TTC549 (cell line): ENCODE measurements around the gene ASB10.

ENCODE experiments used
- FAIRE-seq: peaks from 2 replicates; lab custom pipeline; 2012; peaks lifted over from hg19 to GRCh38; lab: Jason Lieb, UNC

Gene ASB10

DNA sequence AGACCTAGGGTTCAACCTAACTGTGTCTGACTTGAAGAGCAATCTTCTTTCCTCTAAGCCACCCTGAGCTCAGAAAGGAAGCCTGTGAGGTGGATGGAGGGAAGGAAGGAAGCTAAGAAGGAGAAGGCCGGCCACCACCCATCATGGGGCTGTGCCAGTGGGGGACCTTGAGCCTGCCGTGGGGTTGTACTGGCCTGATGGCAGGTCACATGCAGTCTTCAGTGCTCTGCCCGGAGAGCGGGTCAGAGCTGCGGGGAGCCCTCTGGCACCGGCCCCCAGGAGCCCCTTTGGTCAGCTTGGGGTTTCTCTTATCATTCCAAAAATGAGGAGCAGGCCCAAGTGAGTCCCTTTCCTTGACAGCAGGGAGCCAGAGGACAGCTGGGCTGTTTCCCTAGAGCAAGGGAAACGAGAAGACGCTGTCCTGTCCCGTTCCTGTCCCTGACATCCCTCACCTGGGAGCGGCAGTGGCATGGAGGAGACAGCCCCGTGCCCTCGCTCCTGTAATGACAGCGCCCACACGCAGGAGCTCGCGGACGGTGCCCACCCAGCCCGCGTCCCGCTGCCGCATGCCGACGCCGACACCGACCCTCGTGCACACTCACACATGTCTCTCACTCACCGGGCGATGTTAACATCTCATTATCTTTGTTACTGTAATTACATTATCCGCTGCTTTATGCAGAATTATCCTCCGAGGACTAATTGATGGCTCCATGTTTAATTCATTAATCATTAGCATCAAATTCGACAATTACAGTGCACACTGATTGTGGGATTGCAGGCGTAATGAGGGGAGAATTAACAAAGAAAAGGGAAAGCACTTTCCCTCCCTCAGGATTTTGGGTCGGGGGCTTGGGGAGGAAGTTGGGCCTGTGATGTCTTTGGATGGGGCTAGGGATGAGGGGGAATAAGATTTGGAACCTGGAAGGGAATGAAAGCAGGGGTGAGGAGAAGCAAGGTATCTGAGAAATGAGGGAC lies 50.9 kb downstream of the ASB10 start:
- no peak for FAIRE-seq

DNA sequence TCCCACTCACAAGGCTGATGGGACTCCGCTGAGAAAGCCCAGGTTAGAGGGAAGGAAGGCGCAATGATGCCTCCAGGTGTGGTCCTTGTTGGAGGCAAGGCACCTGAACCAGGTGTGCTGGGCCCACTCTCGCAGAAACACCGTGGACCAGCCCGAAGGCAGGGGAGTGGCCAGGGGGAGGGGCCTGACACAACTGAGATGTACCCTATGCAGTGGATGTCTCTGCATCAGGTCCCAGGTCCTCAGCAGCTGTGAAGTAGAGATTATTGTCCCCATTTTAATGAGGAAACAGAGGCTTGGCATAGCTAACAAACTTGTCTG lies 51.6 kb downstream of the ASB10 start:
- no peak for FAIRE-seq

DNA sequence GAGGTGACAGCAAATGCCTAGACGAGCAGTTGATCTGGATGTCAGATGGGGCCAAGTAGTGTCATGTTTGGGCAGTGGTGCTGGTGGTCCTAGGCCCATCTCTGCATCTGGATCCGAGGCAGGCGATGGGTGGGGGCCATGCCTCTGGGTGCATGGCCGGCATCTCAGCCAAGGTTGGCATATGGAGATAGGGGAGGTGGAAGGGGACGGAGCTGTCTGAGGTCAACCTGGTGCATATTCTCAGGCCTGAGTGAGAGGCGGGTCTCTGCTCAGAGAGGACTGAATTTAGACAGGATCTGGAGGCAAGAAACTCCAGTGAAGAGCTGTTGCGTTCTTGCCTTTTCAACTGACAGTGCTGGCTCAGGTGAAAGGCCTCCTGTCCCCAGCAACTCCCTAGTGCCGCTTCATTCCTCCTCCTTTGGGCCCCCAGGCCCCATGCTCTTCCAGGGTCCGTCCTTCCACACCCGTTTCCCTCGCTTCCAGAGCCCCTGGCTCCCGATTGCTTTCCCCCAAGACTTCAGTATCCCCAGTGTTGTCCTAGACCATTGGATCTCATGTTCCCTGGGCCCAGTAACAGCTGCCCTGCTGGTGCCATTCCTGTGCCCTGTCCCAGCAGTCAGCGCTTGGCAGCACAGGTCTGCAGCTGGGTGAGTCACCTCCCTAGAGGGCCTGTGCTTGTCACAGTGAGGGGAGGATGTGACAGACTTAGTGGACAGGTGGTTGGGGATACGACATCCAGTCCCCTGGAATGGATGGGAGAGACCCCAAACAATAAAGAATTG lies 52.1 kb downstream of the ASB10 start:
- FAIRE-seq = no peak

GRCh38 chr7:151133986-151134742 lies 52.9 kb downstream of the ASB10 start:
- FAIRE-seq = no peak

- FAIRE-seq = no peak
These were observed 53.6 kb downstream of the ASB10 start for GRCh38 chr7:151133266-151133985.

DNA sequence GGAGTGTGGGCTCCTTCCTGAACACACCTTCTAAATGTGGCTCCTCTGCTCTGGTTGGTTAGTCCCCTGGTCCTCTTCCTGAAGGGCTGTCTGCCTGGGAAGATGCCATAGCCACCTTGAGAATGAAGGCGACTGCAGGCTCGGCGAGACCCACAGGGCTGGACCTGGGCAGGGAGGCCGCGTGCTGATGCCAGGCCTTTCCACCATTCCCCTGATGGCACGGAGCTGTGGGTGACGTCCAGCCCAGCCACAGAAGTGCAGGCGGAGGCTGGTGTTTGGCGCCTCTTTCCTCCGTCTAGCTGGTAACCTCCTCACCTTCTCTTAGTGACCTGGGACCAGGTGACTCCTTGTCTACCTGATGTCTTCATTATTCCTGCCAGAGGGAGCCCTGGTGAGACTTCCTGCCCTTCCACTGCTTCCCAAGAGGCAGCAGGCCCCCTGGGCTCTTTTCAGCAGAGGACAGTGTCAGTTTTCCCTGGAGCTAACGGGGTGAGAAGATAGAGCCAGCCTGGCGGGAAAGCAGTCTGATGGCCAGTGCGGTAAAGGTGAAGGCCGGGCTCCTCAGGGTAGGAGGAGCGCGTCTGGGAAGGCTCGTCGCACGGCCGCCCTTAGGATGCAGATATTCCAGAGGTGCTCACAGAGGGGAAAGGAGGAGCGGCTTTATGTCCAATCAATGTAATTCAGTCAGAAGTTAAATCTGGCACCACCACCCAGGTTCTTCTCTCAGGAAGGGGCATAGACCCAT lies 54.4 kb downstream of the ASB10 start:
- FAIRE-seq = no peak

GRCh38 chr7:151131592-151132293 lies 55.3 kb downstream of the ASB10 start:
- FAIRE-seq = no peak

- no peak for FAIRE-seq
These were observed 55.8 kb downstream of the ASB10 start for GRCh38 chr7:151131224-151131591.

DNA sequence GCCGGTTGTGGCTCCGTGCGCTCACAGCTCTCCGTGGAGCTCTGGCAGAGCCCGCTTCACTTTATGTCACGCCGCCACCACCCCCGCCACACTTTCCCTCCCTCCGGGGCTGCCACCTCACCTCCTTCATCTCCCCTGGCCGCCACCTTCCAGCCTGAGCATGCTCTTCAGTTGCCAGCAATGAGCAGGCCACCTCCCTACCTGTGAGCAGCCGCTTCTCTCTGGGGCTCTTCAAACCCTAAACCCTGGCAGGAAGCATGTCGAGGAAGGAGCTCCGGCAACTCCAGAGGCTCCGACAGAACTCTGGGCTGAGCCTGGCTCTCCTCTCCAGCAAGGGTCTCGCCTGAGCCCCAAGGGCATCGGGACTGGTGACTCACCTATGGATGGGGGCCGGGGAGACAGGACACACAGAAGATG lies 56.3 kb downstream of the ASB10 start:
- FAIRE-seq = no peak

DNA sequence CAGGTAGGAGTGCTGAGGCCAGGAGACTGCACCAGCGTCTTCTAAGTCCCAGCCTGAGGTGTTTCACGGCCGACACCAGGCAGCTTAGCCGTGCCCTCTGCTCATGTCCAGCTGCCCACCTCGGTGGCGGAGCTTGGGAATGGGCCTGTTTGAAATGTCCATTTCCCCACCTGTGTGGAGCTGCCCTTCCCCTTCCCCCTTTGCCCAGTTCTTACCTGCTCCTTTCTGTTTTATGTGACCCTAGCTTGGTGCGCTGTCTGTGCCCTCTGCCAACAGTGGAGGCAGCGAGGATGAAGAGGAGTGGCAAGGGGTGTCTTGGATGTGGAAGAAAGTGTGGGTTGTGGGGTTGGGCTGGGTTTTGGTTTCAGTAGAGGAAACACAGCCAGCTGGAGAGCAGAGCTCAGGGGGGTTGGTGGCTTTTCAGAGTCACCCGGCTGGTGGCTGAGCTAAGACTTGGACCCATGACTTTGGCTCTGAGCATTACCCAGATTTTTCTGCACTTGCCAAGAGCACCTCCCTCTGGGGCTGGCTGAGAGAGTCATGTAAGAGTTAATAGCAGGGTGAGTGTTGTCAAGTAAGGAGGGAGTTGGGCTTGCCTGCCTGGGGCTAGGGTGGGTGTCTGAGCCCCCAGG lies 57.0 kb downstream of the ASB10 start:
- no peak for FAIRE-seq

DNA sequence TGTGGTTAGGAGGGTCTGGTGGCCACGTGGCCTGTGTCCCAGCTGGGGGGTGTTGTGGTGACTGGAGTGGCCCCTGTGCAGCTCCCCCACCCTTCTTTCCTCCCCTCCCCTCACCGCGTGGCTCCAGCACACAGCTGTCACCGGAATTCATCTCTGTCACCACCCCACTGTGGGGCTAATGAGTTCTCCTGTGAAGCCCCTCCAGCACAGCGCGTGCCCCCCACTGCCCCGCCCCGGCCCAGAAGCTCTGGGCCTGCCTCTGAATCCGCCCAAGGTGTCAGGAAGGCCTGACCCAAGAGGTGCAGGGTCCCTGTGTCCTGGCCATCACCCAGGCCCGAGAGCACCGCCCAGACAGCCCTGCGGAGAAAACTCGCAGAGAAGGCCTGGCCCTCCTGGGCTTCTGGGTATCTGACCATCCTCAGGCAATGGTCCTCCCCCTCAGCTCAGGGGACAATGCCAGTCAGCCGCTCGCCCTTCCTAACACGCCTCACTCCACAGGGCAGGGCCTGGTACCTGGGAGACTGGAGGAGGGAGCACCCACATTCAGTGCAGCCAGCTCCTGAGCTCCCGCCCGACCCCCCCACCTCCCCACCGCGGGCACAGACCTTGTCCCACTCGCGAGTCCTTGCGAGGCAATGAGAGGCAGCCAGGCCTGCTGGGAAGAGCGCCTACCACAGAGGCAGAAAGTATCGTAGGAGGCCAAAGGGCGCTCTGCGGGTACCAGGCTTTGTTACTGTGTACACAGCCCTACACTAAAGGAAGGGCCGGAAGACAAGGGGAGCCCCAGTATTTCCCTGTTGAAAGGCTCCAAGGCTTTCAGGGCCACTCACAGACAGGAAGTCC lies 57.7 kb downstream of the ASB10 start:
- no peak for FAIRE-seq

DNA sequence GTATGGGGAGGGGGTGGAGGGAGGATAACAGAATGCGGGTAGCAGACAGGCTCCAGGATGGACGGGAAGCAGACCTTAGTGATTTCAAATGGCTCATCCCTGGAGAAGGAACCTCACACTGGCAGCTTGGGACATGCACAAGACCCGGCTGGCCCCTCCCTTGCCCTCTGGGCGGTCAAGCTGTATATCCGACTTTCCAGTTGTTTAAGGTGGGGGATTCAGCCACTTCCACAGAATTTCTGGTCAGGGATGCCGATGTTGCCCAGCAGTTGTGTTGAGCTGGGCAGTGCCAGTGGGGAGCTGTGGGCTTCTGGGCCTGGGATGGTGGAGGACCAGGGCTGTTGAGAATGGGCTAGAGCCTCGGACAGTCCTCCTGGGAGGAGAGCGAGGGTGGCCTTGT lies 58.3 kb downstream of the ASB10 start:
- no peak for FAIRE-seq

GRCh38 chr7:151128144-151128543 lies 58.9 kb downstream of the ASB10 start:
- FAIRE-seq = no peak

DNA sequence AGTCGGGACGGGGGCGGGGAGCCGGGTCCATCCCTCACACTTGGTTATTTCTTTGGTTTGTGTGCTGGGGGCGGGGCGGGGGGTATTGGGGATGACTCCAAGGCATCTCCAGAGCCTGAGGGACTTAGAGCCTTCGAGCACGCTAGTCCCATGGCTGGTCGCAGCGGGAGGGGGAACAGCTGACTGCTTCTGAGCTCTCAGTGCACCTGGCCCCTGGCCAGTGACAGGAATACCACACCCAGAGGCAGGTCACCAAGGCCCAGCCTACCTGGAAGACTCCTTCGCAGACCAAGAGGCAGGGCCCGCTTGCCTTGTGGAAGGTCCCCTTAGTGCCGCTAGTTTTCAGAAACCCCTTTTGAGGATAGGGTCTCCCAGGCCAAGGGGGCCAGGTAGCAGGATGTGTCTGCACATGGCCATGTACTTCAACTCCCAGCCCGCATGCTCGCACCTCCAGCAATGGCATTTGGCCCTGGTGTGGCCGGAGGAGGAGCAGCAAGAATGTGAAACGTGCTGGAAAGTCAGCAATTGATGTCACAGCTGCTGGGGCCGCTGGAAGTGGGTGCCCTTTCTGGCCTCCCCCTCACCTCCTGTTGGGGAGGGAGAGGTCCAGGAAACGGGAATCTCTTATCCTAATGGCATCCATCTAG lies 60.4 kb downstream of the ASB10 start:
- FAIRE-seq = no peak

DNA sequence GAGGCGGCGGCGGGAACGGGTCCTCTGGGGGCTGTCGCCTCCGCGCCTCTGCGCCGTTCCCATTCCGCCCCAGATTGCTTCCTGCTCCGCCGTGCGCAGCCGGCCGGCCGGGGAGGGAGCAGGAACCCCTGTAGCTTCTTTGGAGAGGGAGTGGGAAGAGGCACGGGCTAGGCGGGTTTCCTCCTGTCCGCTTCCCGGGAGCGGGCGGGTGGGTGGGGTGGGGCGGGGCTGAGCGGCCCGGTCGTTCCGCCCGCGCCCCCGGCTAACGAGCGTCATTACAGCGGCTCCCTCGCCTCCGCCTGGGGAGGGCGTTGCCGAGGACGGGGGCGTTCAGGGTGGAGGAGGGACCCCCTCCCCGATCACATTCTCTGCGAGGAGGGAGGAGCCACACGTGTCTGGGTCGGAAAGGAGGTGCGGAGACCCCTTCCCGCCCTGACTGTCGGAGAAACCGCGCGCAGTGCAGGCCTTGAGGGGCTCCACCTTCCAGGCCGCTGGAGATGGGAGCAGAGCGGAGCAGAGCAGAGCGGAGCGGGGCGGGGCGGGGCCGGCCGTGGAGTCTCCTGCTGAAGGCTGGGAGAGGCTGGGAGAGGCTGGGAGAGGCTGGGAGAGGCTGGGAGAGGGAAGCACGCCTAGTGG lies 61.1 kb downstream of the ASB10 start:
- no peak for FAIRE-seq
